ENCODE measurements around the gene OPN5.

OPN5 gene

GRCh38 chr6:47859175-47859574 is 77.3 kb downstream of the OPN5 start:
- DNase-seq (ENCODE audit: low read depth in 2 of 2), result no peak

GRCh38 chr6:47862731-47863130 is 80.9 kb downstream of the OPN5 start:
- no peak for DNase-seq (ENCODE audit: low read depth in 2 of 2)

GRCh38 chr6:47865206-47865605 is 83.4 kb downstream of the OPN5 start:
- no peak for DNase-seq (ENCODE audit: low read depth in 2 of 2)

GRCh38 chr6:47875593-47875992 is 93.8 kb downstream of the OPN5 start:
- DNase-seq (ENCODE audit: low read depth in 2 of 2), result no peak

Data from stimulated activated CD4-positive, alpha-beta T cell treated with anti-CD3 and anti-CD28 coated beads, Interleukin-15, amount 100 ng/mL, for 48 hours (primary cell).